Neural progenitor cell (in vitro differentiated cells): ENCODE data around the gene MOG. TPM values are rescaled to one million over a fixed set of nuclear protein-coding genes. Genes with fewer than 3 reads are reported as not detected.

Experiments
- DNase-seq: peaks from one replicate; pipeline ENCODE4 v3.0.0-alpha.2; 2016; ENCODE audit warnings: low spot score
- H2AFZ ChIP-seq: fragments of 200-600 bp; sonication (generic); replicated peaks from 2 replicates; pipeline ENCODE4 v1.6.1; 2016; ENCODE audit warnings: antibody characterized with exemption
- H3F3A ChIP-seq: fragments of 200-600 bp; sonication (generic); 2 replicates; pipeline ENCODE4 v1.6.1; 2016; ENCODE audit warnings: antibody characterized with exemption, low read depth
- H3K27ac ChIP-seq: fragments of 200-600 bp; sonication (generic); 2 replicates; pipeline ENCODE4 v1.5.1; 2016; ENCODE audit warnings: mild to moderate bottlenecking
- H3K27me3 ChIP-seq: fragments of 200-600 bp; sonication (generic); 2 replicates; pipeline ENCODE4 v1.6.1; 2016; ENCODE audit warnings: mild to moderate bottlenecking, moderate library complexity
- H3K36me3 ChIP-seq: fragments of 200-600 bp; sonication (generic); 2 replicates; pipeline ENCODE4 v1.5.1; 2016
- H3K4me1 ChIP-seq: fragments of 200-600 bp; sonication (generic); 2 replicates; pipeline ENCODE4 v1.6.1; 2016; ENCODE audit warnings: mixed run types
- H3K4me2 ChIP-seq: fragments of 200-600 bp; sonication (generic); 2 replicates; pipeline ENCODE4 v1.6.1; 2016
- H3K4me3 ChIP-seq: fragments of 200-600 bp; sonication (generic); 2 replicates; pipeline ENCODE4 v1.5.1; 2016
- H3K79me2 ChIP-seq: fragments of 200-600 bp; sonication (generic); 2 replicates; pipeline ENCODE4 v1.6.1; 2016; ENCODE audit warnings: low read depth
- H3K9ac ChIP-seq: fragments of 200-600 bp; sonication (generic); 2 replicates; pipeline ENCODE4 v1.6.1; 2016
- H3K9me3 ChIP-seq: fragments of 200-600 bp; sonication (generic); 2 replicates; pipeline ENCODE4 v1.5.1; 2016; ENCODE audit warnings: low read depth
- H4K20me1 ChIP-seq: fragments of 200-600 bp; sonication (generic); 2 replicates; pipeline ENCODE4 v1.6.1; 2016; ENCODE audit warnings: low read depth
- H3K27ac Mint-ChIP-seq: 3 replicates; pipeline ENCODE4 v1.8.0; 2021; ENCODE audit warnings: mixed read lengths
- H3K27me3 Mint-ChIP-seq: 2 replicates; pipeline ENCODE4 v1.8.0; 2022; ENCODE audit warnings: low read depth, mild to moderate bottlenecking, inconsistent platforms, moderate library complexity, mixed read lengths; ENCODE audit not compliant: insufficient read depth
- H3K36me3 Mint-ChIP-seq: 3 replicates; pipeline ENCODE4 v1.8.0; 2021; ENCODE audit warnings: mixed read lengths
- H3K4me1 Mint-ChIP-seq: 3 replicates; pipeline ENCODE4 v1.8.0; 2021; ENCODE audit warnings: mixed read lengths
- H3K4me3 Mint-ChIP-seq: 3 replicates; pipeline ENCODE4 v1.8.0; 2021; ENCODE audit warnings: mild to moderate bottlenecking, moderate library complexity, mixed read lengths
- H3K9me3 Mint-ChIP-seq: 3 replicates; pipeline ENCODE4 v1.8.0; 2020; ENCODE audit warnings: mixed read lengths
- CTCF ChIP-seq: fragments of 200-600 bp; sonication (generic); IDR thresholded peaks from 2 replicates; pipeline ENCODE4 v1.5.1; 2017; ENCODE audit warnings: antibody characterized with exemption, mild to moderate bottlenecking
- EZH2 ChIP-seq: fragments of 200-600 bp; sonication (generic); IDR thresholded peaks from 2 replicates; pipeline ENCODE4 v1.6.1; 2017; ENCODE audit warnings: antibody characterized with exemption, mild to moderate bottlenecking, moderate library complexity
- EZH2phosphoT487 ChIP-seq: fragments of 200-600 bp; sonication (generic); IDR thresholded peaks from 2 replicates; pipeline ENCODE4 v1.6.1; 2017; ENCODE audit warnings: antibody characterized with exemption
- total RNA-seq: library from RNA; depleted of rRNA; stranded (reverse); fragments of >200 nt; gene quantifications from 2 replicates; pipeline ENCODE4 v1.2.3, GENCODE V29; 2015; ENCODE audit warnings: low replicate concordance

MOG gene
- total RNA-seq, 1 donor from 2014 or later: not detected

GRCh38 chr6:29653452-29654038, 3.3 kb upstream of the MOG start:
- Mint-ChIP-seq H3K27ac (no peak overlapping the region), H3K4me1 (peaks cover 8% of the 10 kb centered on the region), H3K27me3 (no peaks in the 10 kb centered on the region), H3K9me3 (no peaks in the 10 kb centered on the region), H3K36me3 (no peaks in the 10 kb centered on the region), H3K4me3 (no peak overlapping the region)
- DNase-seq: peak; percentile 87
- Histone ChIP-seq H3K4me3 (no peak overlapping the region), H3K4me2 (no peak overlapping the region), H3K9me3 (no peaks in the 10 kb centered on the region), H3K27ac (no peak overlapping the region), H3K9ac (no peak overlapping the region), H2AFZ (no peak overlapping the region), H3K4me1 (no peaks in the 10 kb centered on the region), H4K20me1 (no peaks in the 10 kb centered on the region), H3K79me2 (no peaks in the 10 kb centered on the region), H3K36me3 (no peaks in the 10 kb centered on the region), H3F3A (peaks cover 15% of the 10 kb centered on the region), H3K27me3 (no peaks in the 10 kb centered on the region)
- TF ChIP-seq EZH2 (no peak), CTCF (peak; percentile 81)

- no peak overlapping the region for H3K9ac ChIP-seq
- no peak overlapping the region for H3K27ac Mint-ChIP-seq
- no peaks in the 10 kb centered on the region for H3K4me1 ChIP-seq
- H3K36me3 ChIP-seq: no peaks in the 10 kb centered on the region
- DNase-seq: no peak
- no peaks in the 10 kb centered on the region for H3K27me3 Mint-ChIP-seq
- H3K4me3 ChIP-seq: no peak overlapping the region
- H3K79me2 ChIP-seq: no peaks in the 10 kb centered on the region
- no peak overlapping the region for H2AFZ ChIP-seq
- H3K9me3 ChIP-seq: no peaks in the 10 kb centered on the region
- peaks cover 4% of the 10 kb centered on the region for H3K4me1 Mint-ChIP-seq
- no peak overlapping the region for H3K4me3 Mint-ChIP-seq
- H3K9me3 Mint-ChIP-seq: no peaks in the 10 kb centered on the region
- no peaks in the 10 kb centered on the region for H3K36me3 Mint-ChIP-seq
- no peak overlapping the region for H3K27ac ChIP-seq
- no peaks in the 10 kb centered on the region for H3K27me3 ChIP-seq
- no peaks in the 10 kb centered on the region for H4K20me1 ChIP-seq
- peaks cover 14% of the 10 kb centered on the region for H3F3A ChIP-seq
- TF ChIP-seq EZH2phosphoT487 (no peak), EZH2 (no peak), CTCF (no peak)
- H3K4me2 ChIP-seq: no peak overlapping the region
Observed at GRCh38 chr6:29655658-29656057, 1.2 kb upstream of the MOG start.

GRCh38 chr6:29656157-29656556, 735 bp upstream of the MOG start:
- Histone ChIP-seq H3K79me2 (no peaks in the 10 kb centered on the region), H3K27ac (no peak overlapping the region), H3K4me1 (no peaks in the 10 kb centered on the region), H3K27me3 (no peaks in the 10 kb centered on the region), H4K20me1 (no peaks in the 10 kb centered on the region), H3F3A (peaks cover 13% of the 10 kb centered on the region), H3K36me3 (no peaks in the 10 kb centered on the region), H3K9me3 (no peaks in the 10 kb centered on the region), H2AFZ (no peak overlapping the region), H3K9ac (no peak overlapping the region), H3K4me2 (no peak overlapping the region), H3K4me3 (no peak overlapping the region)
- DNase-seq: no peak
- H3K4me1 Mint-ChIP-seq: peaks cover 8% of the 10 kb centered on the region
- no peaks in the 10 kb centered on the region for H3K27me3 Mint-ChIP-seq
- no peaks in the 10 kb centered on the region for H3K9me3 Mint-ChIP-seq
- no peak for TF ChIP-seq CTCF
- TF ChIP-seq EZH2phosphoT487: no peak
- TF ChIP-seq EZH2: no peak
- H3K27ac Mint-ChIP-seq: no peak overlapping the region
- H3K4me3 Mint-ChIP-seq: no peak overlapping the region
- no peaks in the 10 kb centered on the region for H3K36me3 Mint-ChIP-seq
